PC-3 (cell line): ENCODE results near the gene RAD50. TPM values are rescaled to one million over a fixed set of nuclear protein-coding genes. Genes with fewer than 3 reads are reported as not detected.

Experiments
- ATAC-seq: fragments of 200-7000 bp; cut with Tn5 transposase; 2 replicates; pipeline ENCODE4 v1.9.1; 2020; ENCODE audit warnings: mild to moderate bottlenecking, moderate library complexity
- BruUV-seq: library from RNA; stranded (reverse); fragments of 400-500 nt; replicated peaks from 2 replicates; lab custom pipeline; 2021; lab: Mats Ljungman, UMichigan
- CTCF ChIA-PET: fragments of 300-600 bp; sonication (Branson Sonifier 250); formaldehyde crosslinking; loops from one replicate; lab custom pipeline; 2022; ENCODE audit warnings: antibody characterized with exemption; lab: Charles Lee
- POLR2A ChIA-PET: fragments of 300-600 bp; sonication (Branson Sonifier 250); formaldehyde crosslinking; loops from one replicate; lab custom pipeline; 2022; ENCODE audit warnings: antibody characterized with exemption; ENCODE audit not compliant: unreplicated experiment; lab: Charles Lee
- DNase-seq: peaks from one replicate; pipeline ENCODE4 v3.0.0-alpha.2; 2015
- H2AFZ ChIP-seq: fragments of 300-600 bp; sonication (generic); 2 replicates; pipeline ENCODE4 v1.6.0; 2016; ENCODE audit warnings: antibody characterized with exemption, low read length
- H3F3A ChIP-seq: fragments of 300-600 bp; sonication (generic); one replicate; pipeline ENCODE4 v1.6.0; 2017; ENCODE audit warnings: antibody characterized with exemption, low read length, control low read depth, mild to moderate bottlenecking; ENCODE audit not compliant: unreplicated experiment
- H3K27ac ChIP-seq: fragments of 300-600 bp; sonication (generic); 2 replicates; pipeline ENCODE4 v1.5.1; 2016; ENCODE audit warnings: mild to moderate bottlenecking, low read length
- H3K27me3 ChIP-seq: fragments of 300-600 bp; sonication (generic); 2 replicates; pipeline ENCODE4 v1.6.1; 2016; ENCODE audit warnings: low read length, mixed read lengths
- H3K36me3 ChIP-seq: fragments of 300-600 bp; sonication (generic); 2 replicates; pipeline ENCODE4 v1.6.1; 2016; ENCODE audit warnings: low read depth, mixed run types, low read length, mixed read lengths
- H3K4me1 ChIP-seq: fragments of 300-600 bp; sonication (generic); 2 replicates; pipeline ENCODE4 v1.5.1; 2016; ENCODE audit warnings: low read length; ENCODE audit not compliant: insufficient read depth
- H3K4me2 ChIP-seq: fragments of 300-600 bp; sonication (generic); 2 replicates; pipeline ENCODE4 v1.6.0; 2016; ENCODE audit warnings: low read length
- H3K4me3 ChIP-seq: fragments of 300-600 bp; sonication (generic); 2 replicates; pipeline ENCODE4 v1.5.1; 2016; ENCODE audit warnings: mild to moderate bottlenecking, low read length, mixed read lengths
- H3K79me2 ChIP-seq: fragments of 300-600 bp; sonication (generic); 2 replicates; pipeline ENCODE4 v1.6.1; 2017; ENCODE audit warnings: low read length, mixed read lengths
- H3K9ac ChIP-seq: fragments of 300-600 bp; sonication (generic); 2 replicates; pipeline ENCODE4 v1.6.0; 2016; ENCODE audit warnings: mild to moderate bottlenecking, low read length
- H3K9me2 ChIP-seq: fragments of 300-600 bp; sonication (generic); replicated peaks from 2 replicates; pipeline ENCODE4 v1.6.1; 2016; ENCODE audit warnings: mixed run types, low read length, mixed read lengths
- H3K9me3 ChIP-seq: fragments of 300-600 bp; sonication (generic); 2 replicates; pipeline ENCODE4 v1.6.1; 2016; ENCODE audit warnings: low read length, mixed read lengths
- H4K20me1 ChIP-seq: fragments of 300-600 bp; sonication (generic); 2 replicates; pipeline ENCODE4 v1.6.1; 2016; ENCODE audit warnings: low read length, mixed read lengths
- CTCF ChIP-seq: fragments of 300-600 bp; sonication (generic); conservative IDR thresholded peaks from 2 replicates; pipeline ENCODE4 v1.5.1; 2017; ENCODE audit warnings: antibody characterized with exemption, low read depth, mild to moderate bottlenecking, low read length
- EZH2 ChIP-seq: fragments of 300-600 bp; sonication (generic); IDR thresholded peaks from one replicate; pipeline ENCODE4 v1.6.1; 2017; ENCODE audit warnings: antibody characterized with exemption, mild to moderate bottlenecking, low read length; ENCODE audit not compliant: unreplicated experiment
- EZH2phosphoT487 ChIP-seq: fragments of 300-600 bp; sonication (generic); IDR thresholded peaks from 2 replicates; pipeline ENCODE4 v1.6.1; 2018; ENCODE audit warnings: mild to moderate bottlenecking, antibody characterized with exemption, low read length, borderline replicate concordance
- intact Hi-C: fragments of 100-400 bp; cut with micrococcal nuclease; formaldehyde crosslinking; loops from 2 replicates; pipeline ENCODE4 v1.9.0; 2023
- total RNA-seq: library from RNA; depleted of rRNA; stranded (reverse); fragments of >200 nt; gene quantifications from 2 replicates; pipeline ENCODE4 v1.2.3, GENCODE V29; 2014

The RAD50 gene
- total RNA-seq, 1 experiment from 2014 or later: 6.7 TPM

- Histone ChIP-seq H3K36me3 (no peaks in the 10 kb centered on the region), H3K4me2 (no peak overlapping the region), H4K20me1 (no peaks in the 10 kb centered on the region), H2AFZ (no peak overlapping the region), H3K4me1 (no peaks in the 10 kb centered on the region), H3K27me3 (no peaks in the 10 kb centered on the region), H3K4me3 (no peak overlapping the region), H3K9me3 (no peaks in the 10 kb centered on the region), H3K79me2 (no peaks in the 10 kb centered on the region), H3F3A (no peaks in the 10 kb centered on the region), H3K9ac (no peak overlapping the region), H3K27ac (no peak overlapping the region), H3K9me2 (no peaks in the 10 kb centered on the region)
- POLR2A ChIA-PET: no interaction called here
- DNase-seq (no peak), ATAC-seq (no peak)
- intact Hi-C loops: no loop called here
- BruUV-seq: no TSS peak
- CTCF ChIA-PET: no interaction called here
- no peak for TF ChIP-seq EZH2phosphoT487
- TF ChIP-seq EZH2: no peak
- TF ChIP-seq CTCF: no peak
These were observed 110.5 kb downstream of the RAD50 start for GRCh38 chr5:132667309-132667708.

- Histone ChIP-seq H2AFZ (no peak overlapping the region), H3F3A (no peaks in the 10 kb centered on the region), H3K9me2 (no peaks in the 10 kb centered on the region), H3K4me3 (no peak overlapping the region), H3K4me1 (no peaks in the 10 kb centered on the region), H3K36me3 (no peaks in the 10 kb centered on the region), H3K4me2 (no peak overlapping the region), H4K20me1 (no peaks in the 10 kb centered on the region), H3K27me3 (no peaks in the 10 kb centered on the region), H3K27ac (no peak overlapping the region), H3K9ac (no peak overlapping the region), H3K9me3 (no peaks in the 10 kb centered on the region), H3K79me2 (no peaks in the 10 kb centered on the region)
- no peak for DNase-seq
- no peak for ATAC-seq
- ChIA-PET CTCF (no interaction called here), POLR2A (no interaction called here)
- intact Hi-C loops: no loop called here
- no peak for TF ChIP-seq EZH2phosphoT487
- TF ChIP-seq CTCF: no peak
- no peak for TF ChIP-seq EZH2
- no TSS peak for BruUV-seq
These were observed 111.3 kb downstream of the RAD50 start for GRCh38 chr5:132667761-132668705.
